Mucosa of rectum (tissue), 2 donors: ENCODE data around the gene TNIK.
"Not testable (repeated sequence)": the region's sequence is repeated elsewhere in the genome, so short reads cannot be mapped to it uniquely, and the experiment has no call there.

Experiments
- H3K27ac ChIP-seq, 2 donors: one replicate each; pipeline ENCODE4 v1.7.0; 2013; ENCODE audit warnings: inconsistent platforms in 2 of 2, low read depth in 2 of 2, low read length in 2 of 2
- H3K27me3 ChIP-seq, 2 donors: one replicate each; pipeline ENCODE4 v1.7.0; 2013; ENCODE audit warnings: low read length in 2 of 2; ENCODE audit not compliant: control insufficient read depth in 2 of 2, insufficient read depth in 2 of 2
- H3K36me3 ChIP-seq, 2 donors: one replicate each; pipeline ENCODE4 v1.7.0; 2013; ENCODE audit warnings: low read length in 2 of 2; ENCODE audit not compliant: control insufficient read depth in 2 of 2, insufficient read depth in 2 of 2
- H3K4me1 ChIP-seq, 2 donors: one replicate each; pipeline ENCODE4 v1.7.0; 2013; ENCODE audit warnings: low read length in 2 of 2, mild to moderate bottlenecking in 1 of 2; ENCODE audit not compliant: control insufficient read depth in 2 of 2, insufficient read depth in 2 of 2
- H3K4me3 ChIP-seq, 2 donors: one replicate each; pipeline ENCODE4 v1.7.0; 2013; ENCODE audit warnings: low read length in 2 of 2
- H3K9ac ChIP-seq, 2 donors: one replicate each; pipeline ENCODE4 v1.7.0; 2013; ENCODE audit warnings: low read length in 2 of 2, low read depth in 1 of 2, mild to moderate bottlenecking in 1 of 2
- H3K9me3 ChIP-seq, 2 donors: one replicate each; pipeline ENCODE4 v1.7.0; 2013; ENCODE audit warnings: low read length in 2 of 2; ENCODE audit not compliant: control insufficient read depth in 2 of 2
- donor health status: healthy.
- donor health status: Normal muscosa, but diverticular disease.

TNIK gene

GRCh38 chr3:171373711-171374110 lies 86.5 kb downstream of the TNIK start:
- Histone ChIP-seq H3K4me3 (no peak overlapping the region), H3K27ac (no peak overlapping the region), H3K4me1 (no peaks in the 10 kb centered on the region), H3K36me3 (no peaks in the 10 kb centered on the region), H3K9ac (no peak overlapping the region), H3K27me3 (no peaks in the 10 kb centered on the region), H3K9me3 (no peaks in the 10 kb centered on the region)

DNA sequence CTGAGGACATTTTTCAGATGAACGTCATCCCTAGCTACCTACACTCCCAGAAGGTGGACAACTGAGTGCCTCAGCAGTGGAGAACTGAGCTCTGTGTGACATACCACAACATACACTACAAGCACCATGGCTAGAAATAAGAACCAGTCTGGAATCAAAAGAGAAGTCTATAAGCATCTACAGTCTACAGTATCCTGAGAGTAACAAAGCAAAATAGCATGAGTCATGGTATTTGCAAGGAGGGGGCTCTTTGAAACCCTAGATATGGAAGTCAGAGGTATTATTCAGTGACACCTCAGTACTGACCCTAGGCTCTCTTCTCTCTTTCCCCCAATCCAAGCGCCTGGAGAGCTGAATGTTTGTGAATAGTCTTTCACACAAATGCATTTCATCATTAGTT lies 87.5 kb downstream of the TNIK start:
- H3K9me3 ChIP-seq: no peaks in the 10 kb centered on the region
- no peaks in the 10 kb centered on the region for H3K36me3 ChIP-seq
- no peaks in the 10 kb centered on the region for H3K27me3 ChIP-seq
- H3K4me3 ChIP-seq: no peak overlapping the region
- no peak overlapping the region for H3K9ac ChIP-seq
- H3K4me1 ChIP-seq: no peaks in the 10 kb centered on the region
- no peak overlapping the region for H3K27ac ChIP-seq

DNA sequence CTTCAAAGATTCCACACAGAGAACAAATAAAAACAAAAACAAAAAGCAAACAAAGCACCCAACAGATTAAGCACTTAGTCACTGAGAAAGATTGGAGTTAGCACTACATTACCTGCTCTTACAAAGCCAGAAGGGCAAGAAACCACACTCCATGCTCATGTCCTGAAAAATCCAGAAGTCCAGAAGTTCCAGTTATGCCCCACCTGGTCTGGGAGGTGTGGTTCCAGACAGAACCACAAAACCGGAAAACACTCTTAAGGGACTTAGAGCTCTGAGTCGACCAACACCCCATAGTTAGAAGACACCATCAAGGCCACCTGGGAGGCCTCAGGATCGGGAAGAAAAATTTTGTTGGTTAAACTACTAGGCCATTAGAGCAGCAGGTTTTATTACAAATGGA lies 88.9 kb downstream of the TNIK start:
- H3K4me3 ChIP-seq: no peak overlapping the region
- H3K9me3 ChIP-seq: no peaks in the 10 kb centered on the region
- no peak overlapping the region for H3K27ac ChIP-seq
- H3K27me3 ChIP-seq: no peaks in the 10 kb centered on the region
- no peak overlapping the region for H3K9ac ChIP-seq
- no peaks in the 10 kb centered on the region for H3K4me1 ChIP-seq
- no peaks in the 10 kb centered on the region for H3K36me3 ChIP-seq

GRCh38 chr3:171369156-171369555 lies 91.0 kb downstream of the TNIK start:
- no peaks in the 10 kb centered on the region for H3K36me3 ChIP-seq
- no peak overlapping the region for H3K4me3 ChIP-seq
- no peak overlapping the region for H3K9ac ChIP-seq
- H3K27me3 ChIP-seq: no peaks in the 10 kb centered on the region
- no peak overlapping the region for H3K27ac ChIP-seq
- H3K4me1 ChIP-seq: no peaks in the 10 kb centered on the region
- no peaks in the 10 kb centered on the region for H3K9me3 ChIP-seq

GRCh38 chr3:171366738-171367137 lies 93.5 kb downstream of the TNIK start:
- H3K36me3 ChIP-seq, H3K4me1 ChIP-seq, H3K27me3 ChIP-seq, H3K9me3 ChIP-seq, H3K9ac ChIP-seq, H3K27ac ChIP-seq, H3K4me3 ChIP-seq: not testable (repeated sequence)

DNA sequence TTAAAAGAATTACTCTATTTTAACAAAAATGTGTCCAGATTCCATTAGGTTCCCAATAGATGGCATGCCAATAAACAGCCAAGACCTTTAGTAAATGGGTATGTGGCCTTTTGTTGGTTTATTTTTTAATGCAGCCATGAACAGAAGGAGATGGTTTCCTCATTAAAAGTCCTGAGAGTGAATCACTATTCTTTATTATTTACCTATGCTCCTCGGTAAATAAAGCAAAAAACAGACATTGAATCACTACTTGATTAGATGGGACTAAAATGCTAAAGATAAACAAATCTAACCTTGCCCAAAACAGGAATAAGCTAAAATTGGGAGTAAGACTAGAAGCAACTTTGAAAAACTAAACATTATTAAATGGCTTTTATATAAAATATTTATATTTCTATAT lies 94.2 kb downstream of the TNIK start:
- Histone ChIP-seq H3K9me3 (no peaks in the 10 kb centered on the region), H3K36me3 (no peaks in the 10 kb centered on the region), H3K4me3 (no peak overlapping the region), H3K9ac (no peak overlapping the region), H3K27me3 (no peaks in the 10 kb centered on the region), H3K4me1 (no peaks in the 10 kb centered on the region), H3K27ac (no peak overlapping the region)

- no peaks in the 10 kb centered on the region for H3K4me1 ChIP-seq
- H3K36me3 ChIP-seq: no peaks in the 10 kb centered on the region
- H3K27me3 ChIP-seq: no peaks in the 10 kb centered on the region
- H3K27ac ChIP-seq: no peak overlapping the region
- H3K9ac ChIP-seq: no peak overlapping the region
- H3K9me3 ChIP-seq: no peaks in the 10 kb centered on the region
- no peak overlapping the region for H3K4me3 ChIP-seq
These were observed 94.7 kb downstream of the TNIK start for GRCh38 chr3:171365489-171365888.

DNA sequence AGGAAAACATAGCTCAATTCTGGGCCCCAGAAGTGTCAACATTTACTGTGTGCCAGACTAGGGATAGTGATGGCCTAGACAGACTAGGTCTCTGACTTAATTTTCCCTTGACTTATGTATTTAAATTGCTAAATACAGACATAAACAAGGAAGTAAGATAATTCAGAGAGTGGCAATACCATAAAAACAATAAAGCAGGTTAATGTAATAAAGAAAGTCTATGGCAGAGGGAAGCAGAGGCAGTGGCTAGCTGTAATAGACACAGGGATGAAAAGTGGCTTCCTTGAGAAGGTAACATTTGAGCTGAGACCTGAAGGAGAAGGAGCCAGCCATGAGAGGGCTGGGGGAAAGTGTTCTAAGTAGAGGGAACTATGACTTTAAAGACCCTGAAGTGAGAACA lies 95.7 kb downstream of the TNIK start:
- no peak overlapping the region for H3K4me3 ChIP-seq
- no peaks in the 10 kb centered on the region for H3K36me3 ChIP-seq
- H3K27ac ChIP-seq: no peak overlapping the region
- no peaks in the 10 kb centered on the region for H3K27me3 ChIP-seq
- H3K4me1 ChIP-seq: no peaks in the 10 kb centered on the region
- no peak overlapping the region for H3K9ac ChIP-seq
- no peaks in the 10 kb centered on the region for H3K9me3 ChIP-seq

GRCh38 chr3:171363202-171363601 lies 97.0 kb downstream of the TNIK start:
- no peaks in the 10 kb centered on the region for H3K9me3 ChIP-seq
- H3K27ac ChIP-seq: no peak overlapping the region
- peaks cover 0 to 5% of the 10 kb centered on the region in 2 donors for H3K4me1 ChIP-seq
- H3K36me3 ChIP-seq: no peaks in the 10 kb centered on the region
- no peak overlapping the region for H3K4me3 ChIP-seq
- no peak overlapping the region for H3K9ac ChIP-seq
- H3K27me3 ChIP-seq: no peaks in the 10 kb centered on the region

DNA sequence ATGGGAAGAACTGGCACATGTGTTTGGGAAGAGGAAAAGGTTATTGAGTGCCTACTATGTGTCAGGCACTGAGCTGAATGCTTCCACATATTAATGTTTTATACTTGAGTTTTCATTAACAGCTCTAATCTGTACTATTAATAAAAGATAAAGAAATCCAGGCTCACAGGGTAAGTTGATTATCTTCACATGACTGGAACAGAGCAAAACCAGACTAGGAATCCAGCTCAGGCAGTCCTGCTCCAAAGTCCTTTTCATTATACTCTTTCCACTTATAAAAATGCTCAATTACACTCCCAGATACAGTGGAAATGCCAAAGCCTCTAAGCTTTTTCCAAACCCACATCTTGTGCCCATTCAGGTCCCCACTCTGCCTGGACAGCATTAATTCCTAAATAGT lies 97.6 kb downstream of the TNIK start:
- no peak overlapping the region for H3K9ac ChIP-seq

DNA sequence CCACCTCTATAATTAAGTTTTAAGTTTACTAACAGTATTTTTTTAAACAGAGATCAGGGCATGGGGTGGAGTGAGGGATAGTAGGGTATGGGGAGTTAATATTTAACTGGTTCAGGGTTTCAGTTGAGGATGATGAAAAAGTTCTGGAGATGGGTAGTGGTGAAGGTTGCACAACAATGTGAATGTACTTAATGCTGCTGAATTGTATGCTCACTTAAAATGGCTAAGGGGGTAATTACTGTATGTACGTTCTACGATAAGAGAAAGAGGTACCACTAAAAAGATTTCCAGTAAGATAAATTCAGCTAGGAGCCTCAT lies 101.4 kb downstream of the TNIK start:
- H3K9ac ChIP-seq: no peak overlapping the region
- H3K36me3 ChIP-seq: no peaks in the 10 kb centered on the region
- no peak overlapping the region for H3K27ac ChIP-seq
- no peak overlapping the region for H3K4me3 ChIP-seq
- no peaks in the 10 kb centered on the region for H3K9me3 ChIP-seq
- H3K27me3 ChIP-seq: no peaks in the 10 kb centered on the region
- peaks cover 0 to 8% of the 10 kb centered on the region in 2 donors for H3K4me1 ChIP-seq

More for the DNA sequence above, 97.6 kb downstream of the TNIK start:
- Histone ChIP-seq H3K27me3 (no peaks in the 10 kb centered on the region), H3K27ac (no peak overlapping the region), H3K9me3 (no peaks in the 10 kb centered on the region), H3K4me1 (peaks cover 0 to 5% of the 10 kb centered on the region in 2 donors), H3K4me3 (no peak overlapping the region), H3K36me3 (no peaks in the 10 kb centered on the region)
